Esophagus squamous epithelium (tissue), 4 donors: ENCODE data around the gene PRKCE.

Experiments
- CTCF ChIP-seq, 6 experiments: fragments of 450-650 bp in 4 of 6; fragments of 200-600 bp in 2 of 6; sonication (generic) in 2 of 6; IDR thresholded peaks; one replicate each; pipeline ENCODE4 v1.5.1; 2016 to 2019; ENCODE audit warnings: antibody characterized with exemption in 6 of 6, mild to moderate bottlenecking in 4 of 6, moderate library complexity in 4 of 6
- POLR2A ChIP-seq, 4 donors: fragments of 450-650 bp; IDR thresholded peaks; one replicate each; pipeline ENCODE4 v1.6.1; 2017; ENCODE audit warnings: antibody characterized with exemption in 4 of 4, mild to moderate bottlenecking in 4 of 4, moderate library complexity in 3 of 4

GRCh38 chr2:45684756-45685155 is 33.3 kb downstream of the PRKCE start:
- no peak for TF ChIP-seq CTCF (IDR thresholded peaks at IDR 0.05)
- TF ChIP-seq POLR2A (IDR thresholded peaks at IDR 0.05), result no peak
